ENCODE measurements around the gene MGRN1.

MGRN1 gene

GRCh38 chr16:4625560-4626159 is 1.0 kb downstream of the MGRN1 start:
- DNase-seq (ENCODE audit: low read depth, low spot score) = no peak
- peak overlapping the region; percentile 96 for H3K4me3 ChIP-seq

GRCh38 chr16:4626396-4626795 is 1.8 kb downstream of the MGRN1 start:
- no peak for TF ChIP-seq EZH2 (IDR thresholded peaks at IDR 0.05)
- no peak for TF ChIP-seq FOXP2 (optimal IDR thresholded peaks at IDR 0.05; ENCODE audit: control extremely low read depth, extremely low read length, insufficient read depth)
- no peak for TF ChIP-seq POLR2AphosphoS5 (IDR thresholded peaks at IDR 0.05; ENCODE audit: borderline replicate concordance, low read depth, low read length)
- DNase-seq (ENCODE audit: low read depth, low spot score) = no peak
- H3K9ac ChIP-seq (ENCODE audit: insufficient read length) = no peak overlapping the region
- H3K27ac ChIP-seq = no peak overlapping the region
- H3K9me3 ChIP-seq (ENCODE audit: low read depth, low read length) = no peaks in the 10 kb centered on the region
- no peak overlapping the region for H3K4me3 ChIP-seq
- H3K36me3 ChIP-seq (ENCODE audit: insufficient read depth, low read length) = no peaks in the 10 kb centered on the region

More at GRCh38 chr16:4625560-4626159, 1.0 kb downstream of the MGRN1 start:
- Histone ChIP-seq H3K9ac (ENCODE audit: insufficient read length) (peak overlapping the region; percentile 75), H3K27ac (no peak overlapping the region), H3K36me3 (ENCODE audit: insufficient read depth, low read length) (no peaks in the 10 kb centered on the region), H3K9me3 (ENCODE audit: low read depth, low read length) (no peaks in the 10 kb centered on the region)
- no peak for TF ChIP-seq FOXP2 (optimal IDR thresholded peaks at IDR 0.05; ENCODE audit: control extremely low read depth, extremely low read length, insufficient read depth)
- no peak for TF ChIP-seq EZH2 (IDR thresholded peaks at IDR 0.05)
- TF ChIP-seq POLR2AphosphoS5 (IDR thresholded peaks at IDR 0.05; ENCODE audit: borderline replicate concordance, low read depth, low read length) = no peak

GRCh38 chr16:4628283-4628682 is 3.7 kb downstream of the MGRN1 start:
- no peak for DNase-seq (ENCODE audit: low read depth, low spot score)
- no peak overlapping the region for H3K27ac ChIP-seq
- no peaks in the 10 kb centered on the region for H3K9me3 ChIP-seq (ENCODE audit: low read depth, low read length)
- no peaks in the 10 kb centered on the region for H3K36me3 ChIP-seq (ENCODE audit: insufficient read depth, low read length)
- H3K4me3 ChIP-seq = no peak overlapping the region
- no peak overlapping the region for H3K9ac ChIP-seq (ENCODE audit: insufficient read length)
- TF ChIP-seq POLR2AphosphoS5 (IDR thresholded peaks at IDR 0.05; ENCODE audit: borderline replicate concordance, low read depth, low read length) = no peak
- no peak for TF ChIP-seq EZH2 (IDR thresholded peaks at IDR 0.05)
- TF ChIP-seq FOXP2 (optimal IDR thresholded peaks at IDR 0.05; ENCODE audit: control extremely low read depth, extremely low read length, insufficient read depth) = no peak

GRCh38 chr16:4631444-4631843 is 6.8 kb downstream of the MGRN1 start:
- Histone ChIP-seq H3K9ac (ENCODE audit: insufficient read length) (no peak overlapping the region), H3K9me3 (ENCODE audit: low read depth, low read length) (no peaks in the 10 kb centered on the region), H3K4me3 (no peak overlapping the region), H3K36me3 (ENCODE audit: insufficient read depth, low read length) (no peaks in the 10 kb centered on the region), H3K27ac (no peak overlapping the region)
- TF ChIP-seq POLR2AphosphoS5 (IDR thresholded peaks at IDR 0.05; ENCODE audit: borderline replicate concordance, low read depth, low read length) (no peak), FOXP2 (optimal IDR thresholded peaks at IDR 0.05; ENCODE audit: control extremely low read depth, extremely low read length, insufficient read depth) (no peak), EZH2 (IDR thresholded peaks at IDR 0.05) (no peak)
- no peak for DNase-seq (ENCODE audit: low read depth, low spot score)

GRCh38 chr16:4633910-4634635 is 9.4 kb downstream of the MGRN1 start:
- H3K9me3 ChIP-seq (ENCODE audit: low read depth, low read length) = no peaks in the 10 kb centered on the region
- no peak for TF ChIP-seq POLR2AphosphoS5 (IDR thresholded peaks at IDR 0.05; ENCODE audit: borderline replicate concordance, low read depth, low read length)
- no peak overlapping the region for H3K27ac ChIP-seq
- no peak for DNase-seq (ENCODE audit: low read depth, low spot score)
- H3K36me3 ChIP-seq (ENCODE audit: insufficient read depth, low read length) = no peaks in the 10 kb centered on the region
- no peak overlapping the region for H3K4me3 ChIP-seq
- H3K9ac ChIP-seq (ENCODE audit: insufficient read length) = no peak overlapping the region

- no peaks in the 10 kb centered on the region for H3K36me3 ChIP-seq (ENCODE audit: insufficient read depth, low read length)
- TF ChIP-seq POLR2AphosphoS5 (IDR thresholded peaks at IDR 0.05; ENCODE audit: borderline replicate concordance, low read depth, low read length) (no peak), FOXP2 (optimal IDR thresholded peaks at IDR 0.05; ENCODE audit: control extremely low read depth, extremely low read length, insufficient read depth) (no peak), EZH2 (IDR thresholded peaks at IDR 0.05) (no peak)
- DNase-seq (ENCODE audit: low read depth, low spot score) = no peak
- H3K4me3 ChIP-seq = no peak overlapping the region
- no peak overlapping the region for H3K9ac ChIP-seq (ENCODE audit: insufficient read length)
- H3K9me3 ChIP-seq (ENCODE audit: low read depth, low read length) = no peaks in the 10 kb centered on the region
- no peak overlapping the region for H3K27ac ChIP-seq
Measured at GRCh38 chr16:4634768-4635167, 10.1 kb downstream of the MGRN1 start.

GRCh38 chr16:4636196-4636595 is 11.6 kb downstream of the MGRN1 start:
- Histone ChIP-seq H3K27ac (no peak overlapping the region), H3K9me3 (ENCODE audit: low read depth, low read length) (no peaks in the 10 kb centered on the region), H3K36me3 (ENCODE audit: insufficient read depth, low read length) (no peaks in the 10 kb centered on the region), H3K9ac (ENCODE audit: insufficient read length) (no peak overlapping the region), H3K4me3 (no peak overlapping the region)
- TF ChIP-seq POLR2AphosphoS5 (IDR thresholded peaks at IDR 0.05; ENCODE audit: borderline replicate concordance, low read depth, low read length) (no peak), EZH2 (IDR thresholded peaks at IDR 0.05) (no peak), FOXP2 (optimal IDR thresholded peaks at IDR 0.05; ENCODE audit: control extremely low read depth, extremely low read length, insufficient read depth) (no peak)
- no peak for DNase-seq (ENCODE audit: low read depth, low spot score)

GRCh38 chr16:4637501-4638166 is 13.0 kb downstream of the MGRN1 start:
- Histone ChIP-seq H3K27ac (no peak overlapping the region), H3K9ac (ENCODE audit: insufficient read length) (no peak overlapping the region), H3K9me3 (ENCODE audit: low read depth, low read length) (no peaks in the 10 kb centered on the region), H3K4me3 (no peak overlapping the region), H3K36me3 (ENCODE audit: insufficient read depth, low read length) (no peaks in the 10 kb centered on the region)
- TF ChIP-seq FOXP2 (optimal IDR thresholded peaks at IDR 0.05; ENCODE audit: control extremely low read depth, extremely low read length, insufficient read depth) (no peak), POLR2AphosphoS5 (IDR thresholded peaks at IDR 0.05; ENCODE audit: borderline replicate concordance, low read depth, low read length) (no peak), EZH2 (IDR thresholded peaks at IDR 0.05) (no peak)
- DNase-seq (ENCODE audit: low read depth, low spot score) = no peak
